Prostate gland (tissue), 2 donors: ENCODE measurements around the gene KCNA4.

ENCODE experiments used
- POLR2A ChIP-seq: fragments of 450-650 bp; IDR thresholded peaks from one replicate; pipeline ENCODE4 v1.6.1; 2016; ENCODE audit warnings: antibody characterized with exemption, mild to moderate bottlenecking
- POLR2AphosphoS5 ChIP-seq: sonication (generic); formaldehyde crosslinking; IDR thresholded peaks from one replicate; pipeline ENCODE4 v1.6.1; 2017; ENCODE audit warnings: antibody characterized with exemption
- TF ChIP-seq, protein P1 (sequence below), 4 experiments: fragments of 200-600 bp in 2 of 4; fragments of 450-650 bp in 2 of 4; sonication (generic) in 2 of 4; IDR thresholded peaks; 1 replicate in 3 of 4; 2 replicates in 1 of 4; pipeline ENCODE4 v1.5.1; 2016 to 2019; ENCODE audit warnings: antibody characterized with exemption in 4 of 4, mild to moderate bottlenecking in 2 of 4, moderate library complexity in 2 of 4

DNA sequence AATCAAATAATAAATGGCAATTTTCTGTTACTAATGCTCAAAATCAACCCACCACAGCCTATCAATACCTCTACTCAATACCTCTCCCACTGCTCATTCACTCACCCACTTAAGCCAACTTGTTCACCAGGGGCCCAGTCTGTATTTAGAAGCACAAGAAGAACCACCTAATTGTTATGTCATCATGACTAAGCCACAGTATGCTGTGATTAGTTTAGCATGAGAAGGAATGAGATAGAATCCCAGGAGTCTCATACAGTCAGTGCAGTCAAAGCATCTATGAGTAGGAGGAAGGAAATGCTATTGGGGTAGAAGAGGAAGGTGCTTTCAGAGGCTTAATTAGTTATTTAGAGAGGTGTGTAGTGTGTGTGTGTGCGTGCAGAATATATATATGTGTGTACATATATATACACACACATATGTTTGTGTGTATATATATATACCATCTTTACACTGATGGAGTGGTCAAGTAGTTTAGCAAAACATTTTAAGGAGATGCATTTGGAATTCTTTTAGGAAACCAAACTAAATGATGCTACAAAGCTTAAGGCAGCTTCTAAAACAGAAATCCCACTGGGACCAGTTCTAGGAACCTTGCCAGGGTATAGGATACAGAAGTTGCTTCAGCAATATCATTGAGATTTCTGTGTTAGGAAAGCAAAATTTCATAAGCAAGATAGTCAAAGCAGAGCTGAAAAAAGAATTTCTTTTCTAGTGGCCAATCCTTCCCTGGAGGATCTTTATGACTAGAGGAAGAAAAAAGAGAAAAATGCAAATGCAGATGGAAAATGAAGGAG lies 27.5 kb downstream of the KCNA4 start:
- TF ChIP-seq POLR2A (no peak), POLR2AphosphoS5 (no peak)
- TF ChIP-seq, protein P1, sequence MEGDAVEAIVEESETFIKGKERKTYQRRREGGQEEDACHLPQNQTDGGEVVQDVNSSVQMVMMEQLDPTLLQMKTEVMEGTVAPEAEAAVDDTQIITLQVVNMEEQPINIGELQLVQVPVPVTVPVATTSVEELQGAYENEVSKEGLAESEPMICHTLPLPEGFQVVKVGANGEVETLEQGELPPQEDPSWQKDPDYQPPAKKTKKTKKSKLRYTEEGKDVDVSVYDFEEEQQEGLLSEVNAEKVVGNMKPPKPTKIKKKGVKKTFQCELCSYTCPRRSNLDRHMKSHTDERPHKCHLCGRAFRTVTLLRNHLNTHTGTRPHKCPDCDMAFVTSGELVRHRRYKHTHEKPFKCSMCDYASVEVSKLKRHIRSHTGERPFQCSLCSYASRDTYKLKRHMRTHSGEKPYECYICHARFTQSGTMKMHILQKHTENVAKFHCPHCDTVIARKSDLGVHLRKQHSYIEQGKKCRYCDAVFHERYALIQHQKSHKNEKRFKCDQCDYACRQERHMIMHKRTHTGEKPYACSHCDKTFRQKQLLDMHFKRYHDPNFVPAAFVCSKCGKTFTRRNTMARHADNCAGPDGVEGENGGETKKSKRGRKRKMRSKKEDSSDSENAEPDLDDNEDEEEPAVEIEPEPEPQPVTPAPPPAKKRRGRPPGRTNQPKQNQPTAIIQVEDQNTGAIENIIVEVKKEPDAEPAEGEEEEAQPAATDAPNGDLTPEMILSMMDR (IDR thresholded peaks at IDR 0.05) = no peak
